Inferior parietal cortex (tissue), 1 donor: ENCODE results near the gene DAND5.

Experiments used
- DNase-seq: peaks from one replicate; pipeline ENCODE4 v3.0.0-alpha.2; 2016; ENCODE audit errors: extremely low spot score

The DAND5 gene

DNA sequence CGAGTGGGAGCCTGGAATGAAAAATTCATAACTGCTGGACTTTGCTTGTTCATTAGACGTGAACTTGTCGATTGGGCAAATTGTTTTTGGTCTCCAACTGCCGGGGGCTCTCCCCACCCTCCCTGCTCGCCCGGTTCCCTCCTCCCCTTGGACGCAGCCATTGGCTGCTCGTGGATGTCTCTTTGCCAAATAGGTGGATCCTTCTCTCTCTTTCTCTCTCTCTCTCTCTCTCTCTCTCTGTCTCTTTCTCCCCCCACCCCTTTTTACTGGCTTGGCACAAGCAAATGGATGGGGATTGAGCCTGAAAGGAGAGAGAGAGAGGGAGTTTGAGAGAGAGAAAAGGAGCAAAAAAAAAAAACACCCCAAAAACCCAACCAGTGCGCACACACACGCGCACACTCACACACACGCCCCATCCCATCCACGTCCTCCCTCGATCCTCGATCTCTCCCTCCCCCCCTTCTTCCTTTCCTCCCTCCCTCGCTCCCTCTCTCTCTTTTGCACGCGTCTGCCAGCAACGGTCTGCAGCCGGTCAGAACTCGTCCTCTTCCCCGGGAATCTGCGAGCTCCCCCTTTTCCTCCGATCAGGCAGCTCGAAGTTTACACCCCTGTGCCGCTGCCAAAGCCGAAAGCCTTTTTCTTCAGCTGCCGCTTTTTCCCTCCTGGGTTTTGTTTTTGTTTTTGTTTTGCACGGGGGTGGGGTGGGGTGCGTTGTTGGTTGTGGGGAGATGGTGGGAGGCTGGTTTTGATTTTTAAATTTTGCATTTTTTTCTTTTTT lies 53.7 kb downstream of the DAND5 start:
- peak; percentile 86 for DNase-seq

DNA sequence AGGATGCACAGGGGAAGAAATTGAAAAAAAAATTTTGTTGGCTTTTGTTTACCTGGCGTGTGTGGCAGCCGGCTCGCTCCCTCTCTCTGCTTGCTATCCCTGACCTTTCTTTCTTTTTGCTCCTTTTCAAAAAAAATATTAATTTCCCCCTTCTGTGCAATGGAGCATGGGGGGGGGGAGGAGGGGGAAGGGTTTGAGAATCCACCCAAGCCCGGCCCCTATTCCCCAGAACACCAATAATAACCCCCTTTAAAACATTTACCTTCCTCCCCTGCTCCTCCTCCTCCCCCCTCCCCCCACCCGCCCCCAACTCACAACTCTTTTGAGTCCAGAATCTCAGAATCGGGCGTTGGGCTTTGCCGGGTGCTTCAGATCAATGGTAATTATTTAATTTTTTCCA lies 54.3 kb downstream of the DAND5 start:
- DNase-seq, result no peak
